GM19395 (cell line): ENCODE results near the gene SEPHS1.
A peak's percentile ranks its signal among the peaks of the same experiment; 100 is the strongest.
"Not testable (repeated sequence)": the region's sequence is repeated elsewhere in the genome, so short reads cannot be mapped to it uniquely, and the experiment has no call there.

Experiments used
- ATAC-seq: cut with Tn5 transposase; IDR thresholded peaks from one replicate; pipeline ENCODE4 v1.9.1; 2021; ENCODE audit warnings: mild to moderate bottlenecking, moderate library complexity; ENCODE audit not compliant: unreplicated experiment

The SEPHS1 gene, protein sequence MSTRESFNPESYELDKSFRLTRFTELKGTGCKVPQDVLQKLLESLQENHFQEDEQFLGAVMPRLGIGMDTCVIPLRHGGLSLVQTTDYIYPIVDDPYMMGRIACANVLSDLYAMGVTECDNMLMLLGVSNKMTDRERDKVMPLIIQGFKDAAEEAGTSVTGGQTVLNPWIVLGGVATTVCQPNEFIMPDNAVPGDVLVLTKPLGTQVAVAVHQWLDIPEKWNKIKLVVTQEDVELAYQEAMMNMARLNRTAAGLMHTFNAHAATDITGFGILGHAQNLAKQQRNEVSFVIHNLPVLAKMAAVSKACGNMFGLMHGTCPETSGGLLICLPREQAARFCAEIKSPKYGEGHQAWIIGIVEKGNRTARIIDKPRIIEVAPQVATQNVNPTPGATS

DNA sequence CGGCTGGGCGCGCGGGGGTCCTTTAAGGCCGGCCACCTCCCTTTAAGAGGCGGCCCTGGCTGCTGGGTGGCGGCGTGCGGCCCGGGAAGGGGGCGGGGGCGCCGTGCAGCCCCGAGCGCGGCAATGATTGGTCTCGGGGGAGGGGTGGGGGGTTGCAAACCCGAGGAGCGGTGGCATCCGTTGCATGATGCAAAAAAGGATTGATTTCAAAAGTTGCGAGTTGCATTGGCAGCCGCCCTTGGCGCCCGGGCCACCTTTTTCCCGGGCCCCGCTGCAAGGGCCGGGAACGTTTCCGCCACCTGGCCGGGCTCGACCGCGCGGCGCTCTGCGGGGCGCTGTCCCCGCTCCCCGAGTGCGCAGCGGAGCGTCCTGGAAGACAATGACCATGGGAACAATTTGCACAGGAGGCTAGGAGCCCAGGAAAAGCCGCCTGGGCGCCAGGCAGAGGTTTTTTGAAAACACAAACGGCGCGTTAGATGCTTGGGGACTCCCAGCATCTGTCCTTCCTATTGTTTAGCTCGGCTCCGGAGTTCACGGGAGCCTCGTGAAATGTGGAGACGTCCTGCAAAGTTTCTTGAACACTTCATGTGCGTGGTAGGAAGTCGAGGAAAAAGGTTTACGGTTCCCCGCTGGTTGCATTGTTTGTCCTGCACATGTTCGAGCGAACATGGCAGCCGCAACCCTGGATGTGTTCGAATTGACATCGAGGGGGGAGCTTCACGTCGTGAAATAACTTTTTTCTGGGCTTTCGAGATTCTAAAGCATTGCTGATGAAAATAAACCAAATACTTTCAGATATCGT lies at the start of gene SEPHS1:
SEPHS1 (minus strand) TSS at position 78 of the 802 bp plus-strand sequence. CDS start 3,343 bp downstream, outside the sequence.
- ATAC-seq: peak; percentile 49

DNA sequence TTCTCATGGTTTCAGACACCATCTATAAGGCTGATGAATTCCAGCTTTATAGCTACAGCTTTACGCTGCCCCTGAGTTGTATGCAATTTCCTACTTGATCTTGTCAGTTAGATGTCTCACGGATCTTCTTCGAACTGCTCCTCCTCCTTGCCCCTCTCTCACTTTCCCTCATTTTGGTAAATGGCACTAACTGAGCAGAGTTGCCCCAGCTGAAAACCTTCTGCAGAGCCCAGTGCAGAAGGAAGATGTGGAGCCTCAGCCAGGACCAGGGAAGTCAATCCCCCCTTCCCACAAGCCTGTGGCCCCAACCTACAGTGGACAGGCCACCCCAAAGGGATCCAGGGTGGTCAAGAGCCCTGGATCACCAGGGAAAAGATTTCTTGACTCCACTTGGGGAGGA lies 49.0 kb upstream of the SEPHS1 start:
- ATAC-seq: no peak

DNA sequence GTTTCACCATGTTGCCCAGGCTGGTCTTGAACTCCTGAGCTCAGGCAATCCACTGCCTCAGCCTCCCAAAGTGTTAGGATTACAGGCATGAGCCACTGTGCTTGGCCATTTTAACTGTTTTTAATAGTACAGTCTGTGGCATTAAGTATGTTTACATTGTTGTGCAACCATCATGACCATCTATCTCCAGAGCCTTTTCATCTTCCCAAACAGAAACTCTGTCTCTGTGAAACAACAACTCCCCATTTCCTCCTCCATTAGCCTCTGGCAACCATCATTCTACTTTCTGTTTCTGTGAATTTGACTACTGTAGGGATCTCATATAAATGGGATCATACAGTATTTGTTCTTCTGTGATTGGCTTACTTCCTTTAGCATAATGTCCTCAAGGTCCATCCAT lies 48.3 kb upstream of the SEPHS1 start:
- ATAC-seq: no peak

DNA sequence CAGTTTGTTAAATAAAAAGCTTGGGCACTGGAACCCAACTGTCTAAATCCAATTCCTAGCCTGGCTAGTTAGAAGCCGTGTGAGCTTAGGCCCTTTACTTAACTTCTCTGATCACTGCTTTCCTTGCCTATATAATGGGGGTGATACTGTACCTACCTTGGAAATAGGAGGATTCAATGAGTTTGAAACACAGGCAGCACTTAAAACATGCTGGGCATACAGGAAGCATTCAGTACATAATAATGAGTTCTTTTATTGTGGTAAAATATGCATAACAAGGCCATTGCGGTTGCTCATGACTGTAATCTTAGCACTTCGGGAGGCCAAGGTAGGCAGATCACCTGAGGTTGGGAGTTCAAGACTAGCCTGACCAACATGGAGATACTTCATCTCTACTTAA lies 47.4 kb upstream of the SEPHS1 start:
- no peak for ATAC-seq

DNA sequence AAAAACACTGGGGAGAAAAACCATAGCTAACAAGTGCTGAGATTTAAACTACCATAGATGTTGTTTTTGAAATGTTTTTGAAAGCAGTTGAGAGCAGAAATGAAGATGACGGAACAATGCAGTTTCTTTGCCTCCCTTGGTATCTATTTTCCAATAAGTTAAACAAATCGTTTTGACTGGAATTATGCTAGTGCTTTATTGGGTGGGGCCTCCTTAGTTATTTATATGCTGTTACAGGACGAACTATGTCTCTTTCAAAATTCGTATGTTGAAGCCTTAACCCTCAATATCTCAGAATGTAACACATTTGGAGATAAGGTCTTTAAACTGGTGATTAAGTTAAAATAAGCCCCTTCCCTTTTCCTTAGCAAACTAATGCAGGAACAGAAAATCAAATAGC lies 45.5 kb upstream of the SEPHS1 start:
- no peak for ATAC-seq

DNA sequence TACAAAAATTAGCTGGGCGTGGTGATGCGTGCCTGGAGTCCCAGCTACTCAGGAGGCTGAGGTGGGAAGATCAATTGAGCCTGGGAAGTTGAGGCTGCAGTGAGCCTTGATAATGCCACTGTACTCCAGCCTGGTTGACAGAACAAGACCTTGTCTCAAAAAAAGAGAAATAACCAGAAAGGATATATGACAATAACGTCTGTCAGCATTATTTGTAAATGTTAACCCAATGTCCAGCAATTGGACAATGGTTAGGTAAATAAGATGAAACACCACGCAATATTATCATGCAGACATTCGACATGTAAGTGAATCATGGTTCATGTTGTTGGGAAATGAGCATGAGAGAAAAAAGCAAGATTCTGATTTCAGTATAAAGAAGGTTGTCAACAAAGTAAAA lies 44.6 kb upstream of the SEPHS1 start:
- no peak for ATAC-seq

DNA sequence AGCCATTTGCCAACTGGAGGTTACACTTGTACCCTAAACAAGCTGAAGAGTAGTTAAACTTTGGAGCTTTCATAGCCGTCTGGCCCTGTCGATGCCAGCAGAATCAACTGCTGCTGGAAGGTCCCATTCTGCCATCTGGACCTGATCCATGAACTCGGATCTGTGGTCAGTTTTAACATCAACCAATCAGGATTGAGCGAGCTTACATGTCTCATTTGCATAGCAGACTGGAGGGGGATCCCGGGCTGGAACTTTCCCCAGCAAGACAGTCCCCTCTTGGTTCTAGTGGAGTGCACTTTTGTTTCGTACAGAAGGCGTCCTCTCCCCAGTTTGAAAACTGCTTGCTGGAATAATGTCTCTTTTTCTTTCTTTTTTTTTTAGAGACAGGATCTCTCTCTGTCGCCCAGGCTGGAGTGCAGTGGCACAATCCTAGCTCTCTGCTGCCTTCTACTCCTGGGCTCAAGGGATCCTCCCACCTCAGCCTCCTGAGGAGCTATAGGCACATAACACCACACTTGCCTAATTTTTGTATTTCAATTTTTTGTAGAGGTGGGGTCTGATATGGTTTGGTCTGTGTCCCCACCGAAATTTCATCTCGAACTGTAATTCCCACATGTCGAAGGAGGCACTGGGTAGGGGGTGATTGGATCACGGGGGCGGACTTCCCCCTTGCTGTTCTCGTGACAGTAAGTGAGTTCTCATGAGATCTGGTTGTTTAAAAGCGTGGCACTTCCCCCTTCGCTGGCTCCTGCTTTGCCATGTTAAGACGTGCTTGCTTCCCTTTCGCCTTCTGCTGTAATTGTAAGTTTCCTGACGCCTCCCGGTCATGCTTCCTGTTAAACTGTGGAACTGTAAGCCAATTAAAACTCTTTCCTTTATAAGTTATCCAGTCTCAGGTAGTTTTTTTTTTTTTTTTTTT lies 42.8 kb upstream of the SEPHS1 start:
- no peak for ATAC-seq

DNA sequence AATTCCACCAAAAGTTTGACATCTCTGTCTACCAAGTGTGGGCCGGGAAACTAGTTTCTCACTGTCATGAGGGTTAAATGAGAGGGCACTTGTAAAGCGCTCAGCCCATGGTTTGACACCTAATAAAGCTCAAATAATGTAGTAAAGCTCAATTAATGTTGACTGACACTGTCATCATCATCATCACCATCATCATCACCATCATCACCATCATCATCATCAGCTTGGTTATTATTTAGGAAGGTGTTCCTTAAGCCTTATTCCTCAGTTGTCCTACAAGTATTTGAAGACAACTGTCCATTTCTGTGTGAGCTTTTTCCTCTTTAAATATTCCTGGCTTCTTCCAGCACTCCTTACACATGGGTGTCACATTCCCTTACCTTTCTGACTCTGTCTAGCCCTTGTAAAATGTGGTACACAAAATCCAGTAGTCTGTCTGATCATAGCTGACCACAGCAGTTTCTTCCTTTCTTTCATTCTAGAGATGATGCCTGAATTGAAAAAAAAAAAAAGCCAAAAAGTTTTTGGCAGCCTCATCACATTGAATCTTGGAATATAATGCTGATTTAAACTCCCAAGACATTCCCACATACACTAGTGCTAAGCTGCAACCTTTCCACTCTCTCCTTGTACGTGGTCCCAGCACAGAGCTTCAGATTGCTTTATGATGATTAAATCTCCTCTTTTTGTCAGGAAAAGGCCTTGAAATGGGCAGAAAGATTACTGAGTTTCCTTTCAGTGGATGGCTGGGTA lies 40.6 kb upstream of the SEPHS1 start:
- no peak for ATAC-seq

DNA sequence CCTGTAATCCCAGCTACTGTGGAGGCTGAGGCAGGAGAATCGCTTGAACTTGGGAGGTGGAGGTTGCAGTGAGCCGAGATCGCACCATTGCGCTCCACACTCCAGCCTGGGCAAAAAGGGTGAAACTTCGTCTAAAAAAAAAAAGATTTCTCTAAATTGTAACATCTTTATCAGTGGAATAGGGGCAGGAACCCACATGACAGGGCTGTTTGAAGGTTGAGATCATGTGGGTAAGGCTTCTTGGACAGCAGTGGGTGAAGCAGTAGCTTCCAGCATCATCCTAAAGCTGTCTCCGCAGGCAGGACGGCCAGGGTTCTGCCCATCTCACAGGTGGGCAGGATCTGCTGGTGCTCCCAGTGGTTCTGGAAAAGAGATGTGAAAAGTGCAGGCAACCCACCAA lies 37.9 kb upstream of the SEPHS1 start:
- no peak for ATAC-seq

DNA sequence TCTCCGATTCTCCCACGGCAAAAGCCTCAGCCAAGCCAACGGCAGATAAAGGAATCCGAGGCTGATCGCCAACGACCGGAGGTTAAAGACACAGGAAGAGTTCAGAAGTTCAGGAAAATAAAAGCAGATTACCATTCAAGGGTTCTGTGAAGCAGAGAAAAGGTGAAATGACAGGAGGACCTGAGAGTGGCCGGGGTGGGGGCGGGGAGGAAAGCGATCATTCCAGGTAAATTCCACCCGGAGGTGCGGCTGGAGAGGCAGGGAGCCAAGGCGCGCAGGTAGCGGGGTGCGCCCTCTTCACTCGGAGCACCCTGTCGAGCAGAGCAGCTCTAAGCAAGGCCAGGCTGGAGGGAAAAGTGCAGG lies 35.3 kb upstream of the SEPHS1 start:
- ATAC-seq: no peak

DNA sequence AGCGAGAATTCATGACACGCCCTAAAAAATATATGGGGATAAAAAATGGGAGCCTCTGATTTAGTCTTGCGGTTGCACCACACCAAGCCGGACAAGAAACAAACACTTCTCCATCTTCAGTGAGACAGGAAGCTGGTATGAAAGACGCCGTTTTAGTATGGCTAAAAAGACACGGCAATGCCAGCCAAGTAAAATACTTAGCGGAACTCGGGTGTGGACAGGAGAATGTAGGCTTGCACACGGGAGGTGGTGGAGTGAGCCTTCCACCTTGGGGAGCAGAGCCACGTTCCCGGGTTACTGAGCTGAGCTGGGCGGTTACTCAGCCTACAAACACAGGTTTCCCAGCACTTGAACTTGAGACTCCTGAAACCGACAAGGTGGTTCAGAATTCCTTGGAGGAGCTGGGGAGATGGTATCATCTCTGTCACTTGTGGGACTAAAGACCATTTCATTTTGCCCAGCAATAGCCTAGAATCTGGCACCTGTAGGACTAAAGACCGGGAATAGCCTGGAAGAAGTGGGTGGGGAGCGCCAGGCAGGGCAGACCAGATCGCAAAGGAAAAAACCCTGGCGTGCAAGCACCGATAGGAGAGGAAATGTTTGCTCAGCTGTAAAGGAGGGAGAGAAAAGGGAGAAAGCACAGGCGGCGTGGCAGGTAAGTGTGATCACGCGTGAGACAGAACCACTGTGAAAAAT lies 34.8 kb upstream of the SEPHS1 start:
- no peak for ATAC-seq

DNA sequence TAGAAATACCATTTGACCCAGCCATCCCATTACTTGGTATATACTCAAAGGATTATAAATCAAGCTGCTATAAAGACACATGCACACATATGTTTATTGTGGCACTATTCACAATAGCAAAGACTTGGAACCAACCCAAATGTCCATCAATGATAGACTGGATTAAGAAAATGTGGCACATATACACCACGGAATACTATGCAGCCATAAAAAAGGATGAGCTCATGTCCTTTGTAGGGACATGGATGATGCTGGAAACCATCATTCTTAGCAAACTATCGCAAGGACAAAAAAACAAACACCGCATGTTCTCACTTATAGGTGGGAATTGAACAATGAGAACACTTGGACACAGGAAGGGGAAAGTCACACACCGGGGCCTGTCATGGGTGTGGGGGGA lies 31.0 kb upstream of the SEPHS1 start:
- ATAC-seq: not testable (repeated sequence)

DNA sequence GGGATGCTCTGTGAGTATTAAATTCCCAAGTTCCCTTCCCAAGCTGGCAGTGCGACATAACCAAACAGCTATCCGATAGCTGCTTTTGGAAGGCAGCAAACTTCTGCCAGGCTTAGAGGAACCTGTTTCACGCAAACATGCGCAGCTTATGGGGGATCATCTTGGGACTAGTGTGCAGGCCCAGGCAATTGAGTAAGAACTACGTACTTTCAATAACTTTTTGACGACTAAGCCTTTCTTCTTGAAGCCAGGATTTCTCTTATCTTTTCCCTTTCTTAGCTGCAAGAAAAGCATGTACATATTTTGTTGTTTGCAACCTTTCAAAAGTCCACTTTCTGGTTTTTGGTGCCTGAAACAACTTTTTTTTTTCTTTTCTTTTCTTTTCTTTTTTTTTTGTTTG lies 28.7 kb upstream of the SEPHS1 start:
- no peak for ATAC-seq

DNA sequence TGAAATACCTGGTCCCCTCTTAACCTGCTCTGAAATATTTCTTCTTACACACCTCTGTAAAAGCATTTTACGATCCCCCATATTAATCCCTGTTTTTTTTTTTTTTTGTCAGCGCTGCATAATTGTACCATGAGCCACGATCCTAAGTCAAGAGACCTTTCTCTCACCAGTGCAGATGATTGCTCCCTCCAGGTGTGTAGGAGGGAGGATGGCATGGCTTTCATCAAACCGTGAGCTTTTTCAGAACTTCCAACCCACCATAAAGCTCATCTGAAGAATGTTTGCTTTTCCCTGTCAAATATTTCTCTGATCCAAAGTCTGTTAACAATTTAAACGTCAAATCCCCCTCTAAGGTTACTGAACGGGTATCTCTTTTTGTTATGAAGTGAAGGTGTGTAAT lies 28.2 kb upstream of the SEPHS1 start:
- no peak for ATAC-seq

DNA sequence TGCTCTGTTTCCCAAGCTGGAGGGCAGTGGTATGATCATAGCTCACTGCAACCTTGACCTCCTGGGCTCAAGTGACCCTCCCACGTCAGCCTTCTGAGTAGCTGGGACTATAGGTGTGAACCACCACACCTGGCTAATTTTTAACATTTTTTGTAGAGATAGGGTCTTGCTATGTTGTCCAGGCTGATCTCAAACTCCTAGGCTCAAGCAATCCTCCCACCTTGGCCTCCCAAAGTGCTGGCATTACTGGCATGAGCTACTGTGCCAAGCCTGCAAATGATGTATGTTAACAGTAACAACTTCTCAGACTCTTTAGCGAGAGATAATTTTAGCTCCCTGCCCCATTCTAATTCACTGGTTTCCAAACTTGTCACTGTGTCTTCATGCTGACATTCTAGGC lies 27.7 kb upstream of the SEPHS1 start:
- ATAC-seq: no peak

DNA sequence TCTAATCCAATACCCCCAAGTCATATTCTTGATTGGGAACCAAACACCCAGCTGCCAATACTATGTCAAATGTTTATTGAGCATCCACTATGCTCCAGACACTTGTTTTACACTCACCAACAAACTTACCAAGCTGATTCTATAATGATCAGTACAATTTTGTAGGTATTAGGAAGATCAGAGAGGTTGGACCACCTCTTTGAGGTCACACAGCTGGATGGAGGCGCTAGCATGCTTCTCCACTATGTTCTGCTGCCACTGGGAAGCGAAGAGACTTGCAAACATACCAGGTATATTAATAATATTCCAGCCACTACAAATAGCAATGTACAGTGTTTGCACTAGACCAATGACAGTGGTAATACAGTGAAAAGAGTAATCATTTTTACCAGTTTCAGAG lies 25.6 kb upstream of the SEPHS1 start:
- no peak for ATAC-seq

DNA sequence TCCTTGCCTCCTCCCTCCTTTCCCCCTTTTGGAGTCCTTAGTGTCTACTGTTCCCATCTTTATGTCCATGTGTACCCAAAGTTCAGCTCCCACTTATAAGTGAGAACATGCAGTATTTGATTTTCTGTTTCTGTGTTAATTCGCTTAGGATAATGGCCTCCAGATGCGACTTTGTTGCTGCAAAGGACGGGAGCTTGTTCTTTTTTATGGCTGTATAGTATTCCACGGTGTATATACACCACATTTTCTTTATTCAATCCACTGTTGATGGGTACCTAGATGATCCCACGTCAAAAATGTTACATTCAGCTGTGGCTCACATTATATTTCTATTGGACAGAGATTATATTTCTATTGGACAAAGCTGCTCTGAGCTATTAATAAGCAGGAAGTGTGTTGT lies 24.4 kb upstream of the SEPHS1 start:
- ATAC-seq: no peak

DNA sequence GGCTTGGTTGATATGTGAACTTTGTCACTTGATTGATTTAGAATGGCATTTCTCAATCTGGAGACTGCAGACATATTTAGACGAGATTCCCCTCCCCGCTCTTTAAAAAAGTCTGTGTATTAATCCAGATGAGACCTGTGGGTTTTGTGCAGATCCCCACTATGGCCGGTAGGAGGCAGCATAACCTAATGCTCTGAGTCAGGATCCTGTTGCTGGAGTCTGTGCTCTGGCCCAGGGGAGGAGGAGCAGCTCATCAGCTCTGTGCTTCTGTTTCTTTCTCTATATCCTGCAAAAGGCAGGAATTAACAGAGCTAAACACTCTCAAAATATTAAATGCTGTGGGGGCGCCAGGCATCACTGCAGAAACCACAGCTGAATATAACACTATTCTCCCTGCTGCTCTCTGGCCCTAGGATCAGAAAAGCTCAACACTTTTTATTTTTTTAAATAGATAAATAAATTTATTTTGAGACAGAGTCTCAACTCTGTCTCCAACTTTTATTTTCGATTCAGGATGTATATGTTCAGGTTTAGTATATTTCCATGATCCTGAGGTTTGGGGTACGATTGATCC lies 23.9 kb upstream of the SEPHS1 start:
- ATAC-seq: no peak

DNA sequence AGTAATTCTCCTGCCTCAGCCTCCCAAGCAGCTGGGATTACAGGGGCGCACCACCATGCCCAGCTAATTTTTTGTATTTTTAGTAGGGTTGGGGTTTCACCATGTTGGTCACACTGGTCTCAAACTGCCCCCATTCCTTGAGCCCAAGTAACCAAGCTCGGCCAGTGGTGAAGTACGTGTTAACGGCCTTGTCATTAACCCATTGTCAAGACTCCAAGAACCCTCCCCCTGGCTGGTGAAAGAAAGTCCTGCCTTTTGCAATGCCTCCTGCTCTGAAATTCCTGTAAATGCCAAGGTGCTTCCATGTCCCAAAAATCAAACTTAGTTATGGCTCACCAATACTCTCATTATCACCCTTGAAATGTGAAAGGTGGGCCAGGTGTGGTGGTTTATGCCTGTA lies 18.8 kb upstream of the SEPHS1 start:
- ATAC-seq: no peak

DNA sequence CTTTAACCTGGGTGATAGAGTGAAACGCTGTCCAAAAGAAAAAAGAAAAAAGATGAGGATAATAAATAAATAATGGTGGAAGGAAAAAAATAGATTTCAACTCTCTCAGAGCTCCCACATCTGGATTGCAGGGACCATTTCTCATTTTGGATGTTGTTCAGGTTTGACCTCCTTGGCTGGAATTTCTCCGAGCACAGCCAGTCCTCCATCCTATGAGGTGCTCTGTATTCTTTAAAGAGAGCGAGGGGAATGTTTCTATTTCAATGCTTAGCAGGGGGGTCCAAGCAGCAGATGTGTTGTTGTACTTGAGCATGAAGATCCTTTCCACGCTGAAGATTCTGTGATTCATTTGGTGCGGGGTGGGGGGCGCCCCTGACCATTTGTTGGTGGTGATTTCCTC lies 17.7 kb upstream of the SEPHS1 start:
- no peak for ATAC-seq
